Activated T-cell treated with anti-CD3 and anti-CD28 coated beads for 24 hours (primary cell): Measurements from ENCODE around the gene CDPF1.
"Not testable (repeated sequence)": the region's sequence is repeated elsewhere in the genome, so short reads cannot be mapped to it uniquely, and the experiment has no call there.

Source experiments
- DNase-seq: peaks from one replicate; pipeline ENCODE4 v3.0.0-alpha.2; 2020; ENCODE audit warnings: low read depth

The CDPF1 gene

GRCh38 chr22:46224898-46225290, 25.2 kb downstream of the CDPF1 start:
- DNase-seq, result no peak

DNA sequence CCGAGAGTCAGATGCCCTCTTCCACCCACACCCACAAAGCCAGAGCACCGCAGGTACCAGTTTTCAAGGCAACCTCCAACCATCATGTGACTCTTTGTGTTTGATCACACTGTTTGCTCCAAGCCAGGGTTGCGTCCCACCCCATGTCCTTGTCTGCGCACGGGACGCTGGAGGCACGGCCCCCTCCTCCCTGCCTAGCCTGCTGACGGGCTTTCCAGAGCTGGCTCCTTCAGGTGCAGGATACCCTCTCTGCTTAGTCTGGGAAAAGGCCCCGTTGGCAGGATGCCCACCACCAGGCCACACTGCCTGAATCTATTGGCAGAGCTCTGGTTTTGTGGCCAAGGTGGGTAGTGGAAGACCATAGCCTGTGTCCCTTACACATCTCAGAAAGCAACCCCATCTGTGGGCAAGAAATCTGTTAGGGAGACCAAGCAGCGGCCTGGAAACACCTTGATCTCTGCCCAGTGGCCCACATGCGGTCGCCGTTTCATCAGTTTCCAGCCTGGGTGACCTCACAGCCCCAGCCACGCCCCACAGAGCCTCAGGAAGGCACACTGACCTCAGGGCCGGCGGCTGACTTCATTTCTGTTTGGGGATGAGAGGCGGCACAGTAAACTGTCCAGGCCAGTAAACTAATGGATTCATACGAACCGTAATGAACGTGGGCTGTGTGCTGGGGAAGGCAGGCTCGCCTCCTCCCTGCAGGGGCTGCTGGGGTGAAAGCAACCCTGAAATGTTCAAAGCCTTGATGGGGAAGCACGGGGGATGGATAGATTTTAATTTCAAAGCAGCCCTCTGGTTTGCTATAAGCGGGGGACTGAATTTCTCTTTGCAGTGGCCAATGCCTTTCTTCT, 25.8 kb downstream of the CDPF1 start:
- DNase-seq, result no peak

DNA sequence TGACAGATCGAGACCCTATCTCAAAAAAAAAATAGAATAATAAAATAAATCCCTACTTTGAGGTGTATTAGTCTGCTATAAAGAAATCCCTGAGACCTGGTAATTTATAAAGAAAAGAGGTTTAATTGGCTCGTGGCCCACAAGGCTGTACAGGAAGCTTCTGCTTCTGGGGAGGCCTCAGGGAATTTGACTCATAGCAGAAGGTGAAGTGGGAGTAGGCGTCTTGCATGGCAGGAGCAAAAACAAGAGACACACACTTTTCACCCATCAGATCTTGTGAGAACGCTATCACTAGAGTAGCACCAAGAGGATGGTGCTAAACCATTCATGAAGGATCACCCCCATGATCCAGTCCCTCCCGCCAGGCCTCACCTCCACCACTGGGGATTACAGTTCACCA, 29.2 kb downstream of the CDPF1 start:
- no peak for DNase-seq

DNA sequence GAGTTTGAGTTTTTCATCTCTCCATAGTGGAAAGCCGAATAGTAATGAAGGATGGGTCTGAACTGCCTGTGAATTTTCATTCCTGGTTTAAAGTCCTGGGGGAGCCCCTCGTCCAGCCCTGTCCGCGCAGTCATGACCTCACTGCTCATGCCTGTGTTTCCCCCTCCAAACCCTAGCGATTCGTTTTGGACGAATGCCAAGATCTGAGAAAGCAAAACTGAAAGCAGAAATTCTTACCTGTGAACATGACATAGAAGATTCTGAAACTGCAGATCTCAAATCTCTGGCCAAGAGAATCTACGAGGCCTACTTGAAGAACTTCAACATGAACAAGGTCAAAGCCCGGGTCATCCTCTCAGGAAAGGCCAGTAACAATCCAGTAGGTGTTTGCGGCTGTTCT, 30.5 kb downstream of the CDPF1 start:
- no peak for DNase-seq

GRCh38 chr22:46214616-46215015, 35.5 kb downstream of the CDPF1 start:
- DNase-seq, result no peak

DNA sequence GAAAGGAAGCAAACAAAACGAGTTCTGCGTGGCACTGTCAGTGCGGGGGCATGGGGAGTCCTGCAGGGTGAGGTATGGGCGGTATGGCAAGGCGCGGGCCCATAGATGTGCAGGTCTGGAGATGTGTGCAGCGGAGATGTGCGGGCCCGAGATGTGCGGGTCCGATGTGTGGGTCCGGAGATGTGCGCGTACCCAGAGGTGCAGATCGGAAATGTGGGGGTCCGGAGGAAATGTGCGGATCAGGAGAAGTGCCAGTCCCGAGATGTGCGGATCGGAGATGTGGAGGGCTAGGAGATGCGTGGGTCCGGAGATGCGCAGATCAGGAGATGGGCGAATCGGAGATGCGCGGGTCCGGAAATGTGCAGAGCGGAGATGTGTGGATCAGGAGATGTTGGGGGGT, 35.9 kb downstream of the CDPF1 start:
- no peak for DNase-seq

- DNase-seq, result no peak
Measured at GRCh38 chr22:46213052-46213451, 37.0 kb downstream of the CDPF1 start.

DNA sequence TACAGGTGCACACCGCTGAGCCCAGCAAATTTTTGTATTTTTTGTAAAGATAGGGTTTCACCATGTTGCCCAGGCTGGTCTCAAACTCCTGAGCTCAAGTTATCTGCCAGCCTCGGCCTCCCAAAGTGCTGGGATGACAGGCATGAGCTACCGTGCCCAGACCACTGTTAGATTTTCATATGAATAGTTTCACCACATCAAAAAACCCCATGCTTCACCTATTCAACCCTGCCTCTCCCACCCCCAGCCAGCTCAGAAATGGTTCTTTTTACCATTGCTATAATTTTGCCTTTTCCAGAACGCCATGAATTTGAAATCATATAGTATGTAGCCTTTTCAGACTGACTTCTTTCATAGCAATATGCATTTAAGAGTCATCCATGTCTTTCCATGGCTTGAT, 37.9 kb downstream of the CDPF1 start:
- DNase-seq, result no peak

- DNase-seq, result no peak
Measured at GRCh38 chr22:46209262-46209661, 40.8 kb downstream of the CDPF1 start.

- DNase-seq, result no peak
Measured at GRCh38 chr22:46203601-46203980, 46.5 kb downstream of the CDPF1 start.

GRCh38 chr22:46202897-46203600, 47.0 kb downstream of the CDPF1 start:
- DNase-seq, result no peak

DNA sequence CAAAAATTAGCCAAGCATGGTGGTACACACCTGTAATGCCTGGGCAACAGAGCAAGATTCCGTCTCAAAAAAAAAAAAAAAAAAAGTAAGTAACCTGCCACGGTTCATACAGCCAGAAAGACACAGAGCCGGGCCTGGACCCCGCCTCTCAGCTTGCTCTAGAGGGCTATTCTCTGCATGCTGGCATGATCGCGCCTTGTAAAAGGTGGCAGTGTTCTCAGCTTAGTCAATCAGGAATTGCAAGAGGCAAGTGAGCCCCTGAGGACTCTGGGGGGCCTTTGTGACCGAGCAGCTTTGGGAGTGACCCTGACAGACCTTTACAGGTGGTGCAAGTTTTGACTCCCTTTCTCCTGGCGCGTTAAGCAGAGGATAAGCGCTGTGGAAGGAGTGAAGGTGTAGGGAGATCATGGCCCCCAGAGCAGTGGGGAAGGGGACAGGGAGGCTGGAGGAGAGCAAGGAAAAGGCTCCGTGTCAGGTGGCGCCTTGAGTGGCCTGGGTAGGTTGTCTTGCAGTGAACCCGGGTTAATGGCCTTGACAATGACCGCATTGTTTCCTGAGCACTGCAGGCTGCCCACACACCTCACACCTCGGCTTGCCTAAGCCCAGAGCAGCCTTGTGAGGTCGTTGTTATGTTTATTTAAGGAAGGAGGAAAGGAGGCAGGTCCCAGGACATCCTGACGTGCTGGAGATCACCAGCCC, 48.9 kb downstream of the CDPF1 start:
- no peak for DNase-seq

GRCh38 chr22:46198806-46199205, 51.3 kb downstream of the CDPF1 start:
- DNase-seq, result not testable (repeated sequence)

GRCh38 chr22:46198274-46198673, 51.8 kb downstream of the CDPF1 start:
- no peak for DNase-seq

DNA sequence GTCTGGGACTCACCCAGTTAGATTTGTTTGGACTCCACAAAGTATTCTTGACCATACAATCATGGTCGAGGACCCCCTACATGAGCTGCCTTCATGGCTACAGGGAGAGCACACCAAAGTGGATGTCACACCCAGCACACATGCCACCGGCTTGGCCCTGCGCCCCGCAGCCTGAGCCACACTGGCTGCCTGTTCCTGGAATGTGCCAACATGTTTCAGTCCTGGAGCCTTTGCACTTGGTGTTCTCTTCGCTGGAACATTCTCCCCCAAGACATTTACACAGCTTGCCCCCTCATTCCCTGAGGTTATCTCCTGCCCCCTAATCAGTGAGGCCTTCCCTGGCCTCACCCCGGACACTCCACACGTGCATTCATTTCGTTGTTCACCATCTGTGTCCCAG, 53.8 kb downstream of the CDPF1 start:
- DNase-seq, result no peak

DNA sequence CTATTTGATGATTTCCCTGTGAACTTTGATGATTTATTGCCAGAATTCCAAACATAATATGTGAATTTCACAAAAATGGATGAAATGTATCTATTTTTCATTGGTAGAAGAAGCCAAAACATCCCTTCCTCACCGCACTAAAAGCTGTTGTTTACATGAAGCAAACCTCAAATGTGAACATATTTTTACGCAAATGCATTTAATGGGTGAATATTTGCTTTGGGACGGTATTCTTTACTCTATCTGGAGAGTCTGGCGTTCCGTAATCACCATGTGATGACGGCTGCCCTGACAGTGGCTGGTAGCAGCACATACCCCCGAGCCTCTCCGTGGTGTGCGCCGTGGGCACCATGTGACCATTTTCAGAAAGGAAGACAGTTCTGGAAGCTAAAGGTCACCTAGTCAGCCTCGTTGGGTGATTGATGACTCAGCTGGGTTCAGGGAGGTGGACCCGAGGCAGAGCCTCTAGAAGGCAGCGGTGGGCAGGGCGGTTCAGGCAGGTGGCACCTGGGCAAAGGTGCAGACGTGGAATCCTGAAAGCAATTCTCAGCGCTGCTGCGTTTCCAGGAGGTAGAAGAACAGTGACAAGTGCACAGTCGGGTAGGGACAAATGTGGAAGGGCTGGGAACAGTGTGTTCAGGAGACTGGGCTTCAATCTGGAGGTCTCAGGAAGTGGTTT, 54.5 kb downstream of the CDPF1 start:
- no peak for DNase-seq
